GM18517 (cell line): ENCODE data around the gene SLC41A1.
A peak's percentile ranks its signal among the peaks of the same experiment; 100 is the strongest.

ENCODE experiments used
- ATAC-seq: cut with Tn5 transposase; IDR thresholded peaks from one replicate; pipeline ENCODE4 v1.9.1; 2021; ENCODE audit warnings: mild to moderate bottlenecking, moderate library complexity; ENCODE audit not compliant: unreplicated experiment

Gene SLC41A1

DNA sequence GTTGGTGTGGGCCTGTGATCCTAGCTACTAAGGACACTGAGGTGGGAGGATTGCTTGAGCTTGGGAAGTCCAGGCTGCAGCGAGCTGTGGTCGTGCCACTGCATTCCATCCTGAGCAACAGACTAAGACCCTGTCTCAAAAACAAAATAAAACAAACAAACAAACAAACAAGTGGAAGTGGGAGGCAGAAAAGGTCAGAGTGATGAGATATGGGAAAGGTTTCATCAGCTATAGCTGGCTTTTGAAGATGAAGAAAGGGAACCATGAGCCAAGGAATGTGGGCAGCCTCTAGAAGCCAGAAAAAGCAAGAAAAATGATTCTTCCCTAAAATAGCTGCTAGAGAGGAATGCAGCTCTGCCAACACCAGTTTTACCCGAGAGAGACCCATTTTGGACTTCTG is 52.4 kb downstream of the SLC41A1 start:
- no peak for ATAC-seq

GRCh38 chr1:205756552-205756951 is 56.4 kb downstream of the SLC41A1 start:
- ATAC-seq: no peak

- ATAC-seq: no peak
Measured at GRCh38 chr1:205754857-205755256, 58.1 kb downstream of the SLC41A1 start.

- no peak for ATAC-seq
Measured at GRCh38 chr1:205751036-205751651, 61.9 kb downstream of the SLC41A1 start.

GRCh38 chr1:205750138-205751035 is 62.6 kb downstream of the SLC41A1 start, which contains the start of gene NUCKS1:
Gene NUCKS1, minus strand, starts transcription at chr1:205750182. Its CDS starts 209 bp downstream, at chr1:205749973.
- ATAC-seq: peak; percentile 89

DNA sequence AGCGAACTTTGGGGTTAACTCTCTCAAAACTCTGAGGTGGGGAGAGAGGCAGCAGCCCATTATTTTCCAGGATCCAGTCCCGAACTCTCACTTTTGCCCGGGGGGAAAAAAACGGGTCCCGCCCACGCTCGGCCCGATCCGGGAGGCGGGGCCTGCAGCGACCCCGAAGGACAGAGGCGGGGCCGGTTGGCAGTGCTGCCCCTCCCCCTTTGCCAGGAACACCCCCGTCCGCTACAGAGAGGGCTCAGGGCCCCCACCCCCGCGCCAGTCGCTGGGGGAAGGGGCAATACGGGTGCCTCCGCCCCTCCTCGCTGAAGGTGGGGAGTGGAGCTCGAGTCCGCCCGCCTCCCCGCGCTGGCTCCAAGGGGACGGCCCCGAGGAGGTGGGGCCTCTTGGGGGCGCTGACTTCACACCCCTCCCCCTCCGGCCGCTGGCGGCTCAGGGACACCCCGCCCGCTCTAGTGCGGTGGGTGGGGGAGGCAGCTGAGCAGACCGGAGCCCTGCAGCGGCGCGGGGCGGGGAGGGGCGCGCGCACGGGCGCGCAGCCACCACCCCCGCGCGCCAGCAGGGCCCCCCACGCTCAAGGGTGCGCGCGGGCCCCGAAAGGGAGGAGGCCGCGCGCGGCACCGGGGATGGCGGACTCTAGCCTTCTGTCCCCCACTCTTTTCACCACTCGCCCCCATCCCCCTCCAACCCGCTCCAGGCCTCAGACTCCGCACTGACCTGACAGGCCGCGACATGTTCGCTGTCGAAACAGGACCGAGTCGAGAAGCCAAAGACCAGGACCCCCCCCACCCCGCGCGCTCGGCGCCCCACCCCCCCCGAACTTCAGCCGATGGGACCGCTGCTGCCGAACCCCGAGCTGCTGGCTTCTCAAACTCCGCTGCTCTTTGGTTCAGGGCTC is 63.5 kb downstream of the SLC41A1 start:
- ATAC-seq: peak; percentile 58

GRCh38 chr1:205748403-205749233 is 64.4 kb downstream of the SLC41A1 start:
- peak; percentile 17 for ATAC-seq

DNA sequence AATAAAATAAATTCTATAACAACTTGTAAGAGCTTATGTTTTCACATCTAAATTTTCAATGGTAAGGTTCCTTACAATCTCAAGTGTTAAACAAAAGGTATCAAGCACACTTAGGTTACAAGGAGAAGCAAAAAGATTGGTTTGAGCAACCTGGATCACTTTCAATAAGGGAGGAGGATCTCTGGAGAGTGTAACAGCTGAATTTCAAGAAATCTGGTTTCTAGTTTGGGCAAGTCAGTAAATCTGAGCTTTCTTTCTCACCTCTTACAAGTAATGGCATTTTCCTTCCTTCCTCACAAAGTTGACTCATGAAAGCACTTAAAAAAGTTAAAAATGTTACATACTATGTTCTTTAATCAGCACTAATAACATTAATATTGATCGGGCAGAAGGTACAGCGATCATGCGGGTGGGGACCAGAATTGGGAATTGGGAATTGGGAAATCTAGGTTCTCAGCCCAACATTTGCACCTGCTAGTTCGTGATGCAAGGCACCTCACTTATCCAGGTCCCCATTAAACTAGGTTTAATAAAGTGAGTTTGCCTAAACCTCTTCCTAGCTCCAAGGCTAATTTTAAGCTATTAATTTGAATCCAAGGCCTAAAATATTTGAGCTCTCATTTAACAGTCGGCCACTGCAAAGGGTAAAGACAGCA is 66.1 kb downstream of the SLC41A1 start:
- no peak for ATAC-seq

- ATAC-seq: no peak
Measured at GRCh38 chr1:205744403-205744802, 68.6 kb downstream of the SLC41A1 start.

GRCh38 chr1:205743977-205744376 is 69.0 kb downstream of the SLC41A1 start:
- ATAC-seq: no peak

DNA sequence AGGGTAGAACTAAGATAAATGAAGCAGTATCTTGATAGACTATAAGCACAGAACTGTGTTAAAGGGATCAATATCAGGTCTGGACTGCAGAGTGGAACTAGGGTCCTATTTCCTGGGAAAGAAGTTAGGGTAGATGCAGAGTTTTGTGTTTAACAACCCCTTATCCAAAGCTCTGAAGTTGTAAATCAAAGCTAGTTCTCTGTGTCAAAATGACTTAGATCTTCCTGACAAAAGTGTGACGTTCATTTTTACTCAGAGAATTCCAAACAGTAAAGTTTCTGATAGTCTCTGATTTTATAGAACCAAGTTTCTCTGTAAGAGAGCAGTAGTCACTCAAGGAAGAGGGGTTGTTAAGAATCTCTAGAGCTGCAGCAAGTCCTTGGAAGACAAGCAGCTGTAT is 71.3 kb downstream of the SLC41A1 start:
- ATAC-seq: no peak

DNA sequence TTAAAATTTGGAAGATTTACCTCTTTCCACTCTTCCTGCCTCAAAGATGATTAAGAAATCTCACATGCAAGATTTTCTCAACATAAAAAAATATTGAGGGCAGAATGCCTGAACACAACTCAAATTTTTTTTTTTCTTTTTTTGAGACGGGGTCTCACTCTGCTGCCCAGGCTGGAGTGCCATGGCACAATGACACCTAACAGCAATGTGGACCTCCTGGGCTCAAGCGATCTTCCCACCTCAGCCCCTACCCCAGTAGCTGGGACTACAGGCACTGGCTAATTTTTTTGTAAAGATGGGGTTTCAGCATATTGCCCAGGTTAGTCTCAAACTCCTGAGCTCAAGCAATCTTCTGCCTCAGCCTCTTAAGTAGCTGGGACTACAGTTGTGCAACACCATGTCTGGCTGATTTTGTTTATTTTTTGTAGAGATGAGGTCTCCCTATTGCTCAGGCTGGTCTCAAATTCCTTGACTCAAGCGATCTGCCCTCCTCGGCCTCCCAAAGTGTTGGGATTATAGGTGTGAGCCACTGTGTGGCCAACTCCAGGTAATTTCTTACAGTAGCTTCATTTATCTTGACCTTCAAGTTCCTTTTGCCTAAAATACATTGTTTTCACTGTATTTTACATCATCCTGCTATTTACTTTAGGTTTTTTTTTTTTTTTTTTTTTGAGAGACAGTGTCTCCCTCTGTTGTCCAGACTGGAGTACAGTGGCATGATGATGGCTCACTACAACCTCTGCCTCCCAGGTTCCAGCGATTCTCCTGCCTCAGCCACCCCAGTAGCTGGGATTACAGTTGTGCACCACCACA is 73.4 kb downstream of the SLC41A1 start:
- ATAC-seq: no peak
